ENCODE results near the gene GALNT2.

- TF ChIP-seq, protein P1, sequence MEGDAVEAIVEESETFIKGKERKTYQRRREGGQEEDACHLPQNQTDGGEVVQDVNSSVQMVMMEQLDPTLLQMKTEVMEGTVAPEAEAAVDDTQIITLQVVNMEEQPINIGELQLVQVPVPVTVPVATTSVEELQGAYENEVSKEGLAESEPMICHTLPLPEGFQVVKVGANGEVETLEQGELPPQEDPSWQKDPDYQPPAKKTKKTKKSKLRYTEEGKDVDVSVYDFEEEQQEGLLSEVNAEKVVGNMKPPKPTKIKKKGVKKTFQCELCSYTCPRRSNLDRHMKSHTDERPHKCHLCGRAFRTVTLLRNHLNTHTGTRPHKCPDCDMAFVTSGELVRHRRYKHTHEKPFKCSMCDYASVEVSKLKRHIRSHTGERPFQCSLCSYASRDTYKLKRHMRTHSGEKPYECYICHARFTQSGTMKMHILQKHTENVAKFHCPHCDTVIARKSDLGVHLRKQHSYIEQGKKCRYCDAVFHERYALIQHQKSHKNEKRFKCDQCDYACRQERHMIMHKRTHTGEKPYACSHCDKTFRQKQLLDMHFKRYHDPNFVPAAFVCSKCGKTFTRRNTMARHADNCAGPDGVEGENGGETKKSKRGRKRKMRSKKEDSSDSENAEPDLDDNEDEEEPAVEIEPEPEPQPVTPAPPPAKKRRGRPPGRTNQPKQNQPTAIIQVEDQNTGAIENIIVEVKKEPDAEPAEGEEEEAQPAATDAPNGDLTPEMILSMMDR (IDR thresholded peaks at IDR 0.05), result no peak
- TF ChIP-seq EZH2 (IDR thresholded peaks at IDR 0.05; ENCODE audit: borderline replicate concordance, insufficient read depth, low read depth, low read length, poor library complexity, severe bottlenecking), result no peak
Observed at GRCh38 chr1:230142608-230143210, 75.7 kb downstream of the GALNT2 start.
